GM19438 (cell line): ENCODE measurements around the gene LRMDA.

Experiments used
- ATAC-seq: cut with Tn5 transposase; IDR thresholded peaks from one replicate; pipeline ENCODE4 v1.9.1; 2021; ENCODE audit warnings: low read depth; ENCODE audit not compliant: unreplicated experiment

The LRMDA gene

DNA sequence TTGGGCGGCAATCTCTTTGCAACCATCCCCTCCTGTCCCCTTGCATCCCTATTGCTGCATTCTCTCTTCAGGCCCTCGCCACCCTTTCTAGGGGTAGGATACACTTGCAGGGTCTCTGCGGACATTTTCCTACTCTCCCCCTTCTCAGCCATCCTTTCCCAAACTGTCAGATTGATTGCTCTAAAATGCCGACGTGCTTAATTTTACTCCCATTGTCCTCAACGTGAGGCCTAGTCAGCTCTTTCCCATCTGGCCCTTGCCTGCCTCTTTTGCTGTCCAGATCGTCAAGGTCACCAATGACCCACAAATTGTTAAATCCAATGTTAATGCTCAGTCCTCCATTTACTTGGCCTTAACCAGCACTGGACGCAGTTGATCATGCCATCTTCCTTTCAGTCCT is 12.7 kb upstream of the LRMDA start:
- ATAC-seq = no peak

DNA sequence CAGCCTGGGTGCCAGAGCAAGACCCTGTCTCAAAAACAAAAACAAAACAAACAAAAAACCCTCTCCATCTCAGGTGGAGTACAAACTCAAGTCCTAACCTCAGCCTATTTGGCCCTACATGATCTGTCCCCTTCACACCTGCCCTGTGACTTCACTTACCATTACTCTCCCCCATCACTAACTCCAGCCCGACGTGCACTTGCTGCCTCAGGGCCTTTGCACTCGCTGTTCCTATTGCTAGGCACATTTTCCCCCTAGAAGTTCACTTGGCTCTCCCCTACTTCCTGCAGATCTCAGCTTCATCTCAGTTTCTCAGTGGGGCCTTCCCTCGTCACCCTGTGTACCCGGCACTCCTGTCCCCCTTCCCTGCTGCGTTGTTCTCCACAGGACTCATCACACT is 8.5 kb upstream of the LRMDA start:
- ATAC-seq = no peak

GRCh38 chr10:75424571-75424970 is 6.9 kb upstream of the LRMDA start:
- no peak for ATAC-seq

GRCh38 chr10:75425291-75426079 is 5.9 kb upstream of the LRMDA start:
- ATAC-seq = no peak

DNA sequence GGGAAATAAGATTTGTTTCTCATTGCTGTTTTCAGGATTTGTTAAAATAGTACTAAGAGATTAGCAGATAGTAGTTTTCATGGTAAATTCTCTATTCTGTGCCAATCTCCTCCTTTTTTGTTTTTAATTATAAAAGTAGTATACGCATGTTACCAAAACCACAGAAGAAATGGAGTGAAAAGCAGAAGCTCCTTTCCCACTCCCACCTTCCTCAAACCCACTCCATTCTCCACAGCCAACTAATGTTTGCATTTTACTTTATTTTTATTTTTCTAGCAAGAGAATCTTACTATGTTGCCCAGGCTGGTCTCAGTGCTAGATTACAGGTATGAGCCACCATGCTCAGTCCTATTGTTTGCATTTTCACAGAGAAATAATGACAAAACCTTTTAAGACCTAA is 4.5 kb upstream of the LRMDA start:
- ATAC-seq = no peak

DNA sequence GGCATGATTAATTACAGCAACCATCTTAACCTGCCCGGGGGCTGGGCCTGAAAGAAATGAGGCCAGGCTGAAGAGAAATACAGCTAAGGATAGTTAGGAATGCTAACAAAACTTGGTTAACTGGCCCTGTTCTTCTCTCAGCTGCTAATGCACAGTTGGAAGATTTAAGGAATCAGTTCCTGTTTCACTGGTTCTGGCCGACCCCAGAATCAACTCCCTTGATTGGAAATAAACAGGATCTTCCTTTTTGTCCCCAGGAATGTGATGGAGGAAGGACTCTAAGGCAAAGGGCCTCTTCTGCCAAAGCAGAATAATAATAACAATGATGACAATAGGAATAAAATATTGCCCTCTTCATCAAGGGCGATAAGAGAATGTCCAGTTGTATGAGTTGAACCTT is 3.5 kb upstream of the LRMDA start:
- no peak for ATAC-seq

- ATAC-seq = no peak
Observed at GRCh38 chr10:75428434-75429158, 2.8 kb upstream of the LRMDA start.

DNA sequence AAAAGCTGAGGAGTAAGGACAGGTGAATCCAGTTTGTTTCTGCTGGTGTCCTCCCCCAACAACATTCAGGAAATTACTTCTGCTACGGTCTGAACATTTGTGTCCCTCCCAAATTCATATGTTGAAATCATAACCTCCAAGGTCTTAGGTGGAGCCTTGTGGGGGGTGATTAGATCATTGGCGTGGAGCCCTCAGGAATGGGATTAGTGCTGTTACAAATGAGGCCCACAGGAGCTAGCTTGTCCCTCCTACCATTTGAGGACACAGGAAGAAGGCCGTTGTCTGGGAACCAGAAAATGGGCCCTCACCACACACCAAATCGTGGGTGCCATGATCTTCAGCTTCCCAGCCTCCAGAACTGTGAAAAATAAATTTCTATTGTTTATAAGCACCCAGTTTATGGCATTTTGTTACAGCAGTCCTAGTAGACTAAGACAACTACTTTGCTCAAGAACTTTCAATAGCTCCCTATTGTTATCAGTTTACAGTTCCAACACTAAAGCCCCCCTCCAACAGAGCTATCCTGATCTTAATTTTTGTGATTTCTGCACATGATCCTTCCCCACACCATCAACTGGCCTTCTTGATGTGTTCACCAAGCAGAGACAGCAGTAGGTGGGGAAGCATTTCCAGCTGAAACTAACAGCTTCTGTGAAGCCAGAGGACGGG is 2.1 kb upstream of the LRMDA start:
- ATAC-seq = no peak

DNA sequence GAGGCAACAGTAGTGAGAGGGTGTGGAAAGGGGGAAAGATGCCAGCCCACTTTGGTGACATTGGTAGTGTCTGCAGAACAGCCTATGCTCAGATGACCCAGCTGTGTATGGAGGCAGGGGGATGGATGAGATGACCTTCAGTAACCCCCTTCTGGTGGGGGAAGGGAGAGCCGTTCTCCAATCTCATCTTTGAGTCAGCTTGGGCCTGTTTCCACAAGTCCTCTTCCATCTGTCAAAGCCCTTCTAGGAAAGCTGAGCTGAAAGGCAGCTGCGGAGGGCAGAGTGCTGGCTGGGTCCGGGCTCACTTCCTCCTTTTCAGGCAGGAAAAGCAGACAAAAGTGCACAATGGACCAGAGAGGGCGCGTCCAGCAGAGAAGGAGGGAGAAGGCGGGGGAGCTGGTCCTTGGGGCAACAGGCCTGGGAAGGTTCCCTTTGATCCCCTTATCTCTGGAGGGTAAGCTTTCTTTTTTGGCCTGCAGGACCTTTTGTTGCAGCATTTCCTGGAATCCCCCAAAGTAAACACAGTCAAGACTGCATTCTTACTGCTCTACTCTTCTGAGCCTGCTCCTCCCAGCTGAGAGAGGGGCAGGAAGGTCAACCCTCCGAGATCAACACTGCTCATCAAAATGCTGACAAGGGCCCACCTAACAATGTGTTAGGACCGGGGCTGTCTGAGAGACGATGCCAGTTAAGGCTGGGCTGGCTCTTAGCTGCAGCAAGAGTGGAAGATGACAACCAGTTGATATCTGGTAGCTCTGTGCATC is 1.2 kb upstream of the LRMDA start:
- peak; percentile 48 for ATAC-seq

GRCh38 chr10:75432176-75432575 is 752 bp downstream of the LRMDA start:
- ATAC-seq = no peak

DNA sequence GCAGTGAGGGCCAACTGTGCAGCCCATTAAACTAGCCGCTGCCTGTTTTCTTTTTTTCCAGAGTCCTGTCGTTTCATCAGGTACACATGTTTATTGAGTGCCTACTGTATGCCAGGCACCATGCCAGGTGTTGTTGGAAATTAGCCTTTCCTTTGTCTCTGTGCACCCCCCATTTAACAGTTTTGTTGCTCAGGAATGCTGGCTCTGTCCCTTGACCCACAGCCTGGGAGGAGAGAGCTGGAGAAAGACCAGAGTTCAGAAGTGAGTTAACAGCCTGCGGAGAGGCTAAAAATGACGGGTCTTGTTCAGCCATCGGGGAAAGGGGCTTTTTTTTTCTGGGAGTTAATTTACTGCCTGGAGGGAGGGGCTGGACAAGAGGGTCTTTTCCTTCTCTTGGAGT is 1.3 kb downstream of the LRMDA start:
- ATAC-seq = no peak

DNA sequence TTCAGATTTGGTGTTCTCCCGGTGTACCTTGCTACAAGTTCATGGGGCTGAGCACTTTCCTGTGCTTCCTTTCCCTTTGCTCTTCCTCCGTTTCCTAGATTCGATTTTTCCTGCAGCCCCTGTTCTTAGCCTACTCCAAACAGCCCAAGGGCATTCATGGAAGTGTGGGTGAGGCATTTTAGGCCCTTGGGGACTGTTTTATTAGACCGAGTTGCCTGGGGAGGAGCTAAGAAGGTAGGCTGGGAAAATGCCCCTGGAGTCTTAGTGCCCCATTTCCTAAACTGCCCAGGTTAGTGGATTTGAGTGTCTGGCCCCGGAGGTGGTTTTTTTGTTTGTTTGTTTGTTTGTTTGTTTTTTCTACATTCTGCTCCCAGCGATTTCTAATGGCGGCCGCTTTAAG is 1.8 kb downstream of the LRMDA start:
- no peak for ATAC-seq

DNA sequence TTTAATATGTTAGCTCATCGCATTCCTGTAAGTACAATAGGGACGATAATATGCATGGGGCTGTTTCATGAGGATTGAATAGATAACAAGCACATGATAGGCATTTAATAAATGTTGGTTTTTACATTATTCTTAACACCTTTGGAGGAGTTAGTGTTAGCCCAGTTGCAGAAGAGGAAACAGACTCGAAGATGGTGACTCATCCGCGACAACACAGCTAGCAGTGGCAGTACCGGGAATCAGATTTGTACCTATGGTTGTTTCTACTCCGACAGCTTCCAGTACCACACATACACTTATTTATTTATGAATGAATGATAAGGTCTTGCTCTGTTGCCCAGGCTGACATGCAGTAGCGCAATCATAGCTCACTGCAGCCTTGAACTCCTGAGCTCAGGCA is 2.9 kb downstream of the LRMDA start:
- ATAC-seq = no peak

DNA sequence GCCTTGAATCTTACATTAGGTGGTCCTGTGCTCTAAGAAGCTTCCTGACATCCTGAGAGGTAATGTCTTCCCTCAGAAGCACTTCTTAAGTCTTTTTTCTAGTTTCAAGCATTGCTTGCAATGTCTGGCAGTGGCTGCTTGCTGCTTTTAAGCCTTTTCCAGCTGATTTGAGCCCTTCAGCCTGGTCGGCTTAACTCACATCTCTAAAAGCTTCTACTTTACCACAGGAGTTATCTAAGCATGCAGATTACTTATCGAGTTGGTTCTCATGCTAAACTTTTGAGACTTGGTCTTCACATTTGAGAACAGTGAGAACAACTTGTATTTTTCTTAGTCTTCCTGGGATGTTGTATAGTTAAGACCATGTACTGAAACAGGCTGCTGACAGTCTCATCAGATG is 3.9 kb downstream of the LRMDA start:
- ATAC-seq = no peak

DNA sequence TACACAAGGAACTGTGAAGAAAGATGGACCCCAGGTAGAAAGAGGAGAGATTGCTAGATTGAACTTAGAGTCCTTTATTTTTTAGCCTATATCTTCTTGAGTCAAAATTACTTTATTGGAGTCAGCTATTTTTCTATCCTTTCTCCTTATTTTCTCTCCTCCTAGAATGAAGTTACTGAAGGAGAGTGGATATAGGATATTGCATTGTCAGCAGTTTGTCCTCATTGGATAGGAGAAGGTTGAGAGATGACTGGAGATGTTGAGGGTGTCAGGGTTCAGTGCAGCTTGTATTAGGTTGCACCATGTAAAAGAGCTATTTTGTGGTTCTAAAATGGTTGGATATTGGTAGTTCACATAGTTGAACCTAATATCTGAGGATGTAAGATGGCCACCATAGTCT is 5.5 kb downstream of the LRMDA start:
- no peak for ATAC-seq

GRCh38 chr10:75437693-75438092 is 6.3 kb downstream of the LRMDA start:
- no peak for ATAC-seq

GRCh38 chr10:75438275-75438674 is 6.9 kb downstream of the LRMDA start:
- ATAC-seq = no peak

- ATAC-seq = no peak
Observed at GRCh38 chr10:75439811-75440210, 8.4 kb downstream of the LRMDA start.

DNA sequence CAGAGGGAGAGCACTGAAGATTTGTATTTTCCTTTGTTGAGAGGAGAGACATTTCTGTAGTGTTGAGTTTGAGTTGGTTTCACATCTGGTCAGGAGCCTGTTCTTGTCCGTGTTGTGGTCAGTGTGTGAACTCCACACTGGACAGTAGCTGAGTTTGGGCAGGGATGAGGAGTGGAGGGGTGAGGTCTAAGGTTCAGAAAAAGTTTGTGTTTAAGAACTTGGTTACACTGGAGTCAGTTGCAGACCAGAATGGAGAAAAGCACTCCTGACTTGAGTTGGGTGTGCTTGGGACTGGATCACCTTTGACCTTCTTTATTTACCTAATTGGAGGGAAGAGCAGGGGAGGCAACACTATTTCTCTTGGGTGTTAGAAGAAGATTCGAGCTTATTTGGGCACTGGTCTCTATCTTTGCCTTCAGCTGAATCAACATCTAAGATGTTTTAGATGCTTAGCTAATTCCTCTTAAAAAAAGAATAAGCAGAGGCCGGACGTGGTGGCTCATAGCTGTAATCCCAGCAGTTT is 8.9 kb downstream of the LRMDA start:
- ATAC-seq = no peak

DNA sequence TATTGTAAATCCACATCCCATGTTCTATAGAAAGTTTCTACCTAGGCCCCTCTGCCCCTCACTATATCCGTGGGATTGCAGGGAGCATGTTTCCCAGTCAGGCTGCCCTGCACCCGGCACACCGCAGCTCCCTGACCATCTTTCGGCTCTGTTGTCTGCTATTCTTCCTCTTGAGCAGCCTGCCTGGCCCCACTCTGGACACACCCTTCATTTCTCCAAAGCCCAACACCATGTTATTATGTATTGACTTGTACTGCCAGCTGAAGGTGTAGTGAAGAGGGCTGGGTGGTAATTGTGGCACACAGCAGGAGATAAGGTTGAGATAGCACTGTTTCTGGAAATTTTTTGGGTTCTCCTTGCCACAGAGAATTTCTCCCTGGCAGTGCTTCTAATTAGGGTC is 9.8 kb downstream of the LRMDA start:
- no peak for ATAC-seq

DNA sequence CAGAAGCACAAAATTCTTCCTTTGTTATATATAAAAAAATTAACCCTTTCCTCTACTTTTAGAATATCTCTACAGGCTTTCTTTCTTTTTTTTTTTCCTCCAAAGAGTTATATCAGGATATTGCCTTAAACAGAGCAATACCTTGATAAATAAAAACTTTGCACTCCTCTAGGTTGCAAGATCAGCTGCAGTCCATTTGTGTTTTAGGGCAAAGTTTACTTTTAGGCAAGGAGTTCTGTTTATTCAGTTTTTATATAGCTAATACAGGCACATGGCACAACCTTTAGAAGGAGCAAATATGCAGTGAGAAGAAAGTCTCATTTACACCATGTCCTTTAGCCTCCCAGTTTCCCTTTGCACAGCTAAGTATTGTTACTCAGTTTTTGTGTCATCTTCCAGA is 10.3 kb downstream of the LRMDA start:
- no peak for ATAC-seq
